Natural killer cell (primary cell): ENCODE results near the gene PTOV1. TPM values are rescaled to one million over a fixed set of nuclear protein-coding genes. Genes with fewer than 3 reads are reported as not detected.

Experiments used
- ATAC-seq, 3 donors: fragments of 150-1000 bp in 2 of 3; fragments of 200-7000 bp in 1 of 3; cut with Tn5 transposase; 1 replicate in 1 of 3; 2 replicates in 2 of 3; pipeline ENCODE4 v1.10.0; 2021; ENCODE audit warnings: mild to moderate bottlenecking in 2 of 3, moderate library complexity in 2 of 3
- DNase-seq, 2 donors: peaks; one replicate each; pipeline versions ENCODE4 v3.0.0 to v3.0.0-alpha.2; 2013 to 2021; ENCODE audit warnings: mixed read lengths in 1 of 2
- H3K27ac ChIP-seq: one replicate; pipeline ENCODE4 v1.5.1; 2013; ENCODE audit warnings: mild to moderate bottlenecking, low read length
- H3K27me3 ChIP-seq: one replicate; pipeline ENCODE4 v1.6.1; 2013; ENCODE audit warnings: low read length; ENCODE audit not compliant: control insufficient read depth, insufficient read depth
- H3K36me3 ChIP-seq: one replicate; pipeline ENCODE4 v1.6.1; 2013; ENCODE audit warnings: low read length; ENCODE audit not compliant: control insufficient read depth, insufficient read depth
- H3K4me1 ChIP-seq: one replicate; pipeline ENCODE4 v1.6.1; 2013; ENCODE audit warnings: low read length; ENCODE audit not compliant: control insufficient read depth, insufficient read depth
- H3K4me3 ChIP-seq: one replicate; pipeline ENCODE4 v1.5.1; 2013; ENCODE audit warnings: low read length
- H3K9me3 ChIP-seq: one replicate; pipeline ENCODE4 v1.6.1; 2013; ENCODE audit warnings: low read length; ENCODE audit not compliant: control insufficient read depth, insufficient read depth
- H3K27ac Mint-ChIP-seq, 2 donors: one replicate each; pipeline ENCODE4 v1.8.0; 2022; ENCODE audit warnings: mild to moderate bottlenecking in 2 of 2, mixed read lengths in 2 of 2, moderate library complexity in 1 of 2
- H3K27me3 Mint-ChIP-seq, 2 donors: one replicate each; pipeline ENCODE4 v1.8.0; 2022; ENCODE audit warnings: low read depth in 2 of 2, mixed read lengths in 2 of 2
- H3K36me3 Mint-ChIP-seq: one replicate; pipeline ENCODE4 v1.8.0; 2022; ENCODE audit warnings: mixed read lengths
- H3K4me1 Mint-ChIP-seq, 2 donors: one replicate each; pipeline ENCODE4 v1.8.0; 2022; ENCODE audit warnings: mixed read lengths in 2 of 2
- H3K4me3 Mint-ChIP-seq: one replicate; pipeline ENCODE4 v1.8.0; 2022; ENCODE audit warnings: mild to moderate bottlenecking, moderate library complexity, mixed read lengths
- H3K9me3 Mint-ChIP-seq, 2 donors: one replicate each; pipeline ENCODE4 v1.8.0; 2022; ENCODE audit warnings: mixed read lengths in 2 of 2
- CTCF ChIP-seq: fragments of 200-600 bp; IDR thresholded peaks from one replicate; pipeline ENCODE4 v1.8.0; 2022; ENCODE audit warnings: antibody characterized with exemption
- WGBS: methylation state at CpG from one replicate; pipeline ENCODE4 v1.1.7; 2013; ENCODE audit warnings: missing lambda C conversion rate; ENCODE audit not compliant: insufficient coverage; 5-methylcytosine and 5-hydroxymethylcytosine counted together
- intact Hi-C: fragments of 100-400 bp; cut with micrococcal nuclease; formaldehyde crosslinking; loops from one replicate; pipeline ENCODE4 v1.14.2; 2022
- total RNA-seq, 4 donors: library from RNA; stranded (reverse); fragments of 120-200 nt in 1 of 4; gene quantifications; one replicate each; pipeline versions ENCODE4 v1.2.3 to v1.2.4, GENCODE V29; 2013 to 2022

The PTOV1 gene
- total RNA-seq, 3 donors from 2014 or later (not counting 1 experiment from before 2014, with no cell fraction given) = 116 to 132 (median 128) TPM

- Histone ChIP-seq H3K27me3 (no peaks in the 10 kb centered on the region), H3K27ac (no peak overlapping the region), H3K9me3 (no peaks in the 10 kb centered on the region), H3K4me1 (peaks cover 38% of the 10 kb centered on the region), H3K36me3 (peaks cover 2% of the 10 kb centered on the region), H3K4me3 (no peak overlapping the region)
- no peak for TF ChIP-seq CTCF
- H3K4me1 Mint-ChIP-seq = peaks cover 13 to 26% of the 10 kb centered on the region in 2 donors
- ATAC-seq (no peak), DNase-seq (no peak)
- no peak overlapping the region for H3K4me3 Mint-ChIP-seq
- no peaks in the 10 kb centered on the region for H3K27me3 Mint-ChIP-seq
- no peak overlapping the region for H3K27ac Mint-ChIP-seq
- intact Hi-C loops = no loop called here
- no peaks in the 10 kb centered on the region for H3K36me3 Mint-ChIP-seq
- 95% methylated on average over 29 of the region's 29 CpGs for WGBS
- H3K9me3 Mint-ChIP-seq = no peaks in the 10 kb centered on the region
Measured at GRCh38 chr19:49873129-49873521, 22.2 kb downstream of the PTOV1 start.

GRCh38 chr19:49873834-49874233, 22.9 kb downstream of the PTOV1 start:
- intact Hi-C loops = no loop called here
- TF ChIP-seq CTCF = no peak
- Histone ChIP-seq H3K36me3 (peaks cover 2% of the 10 kb centered on the region), H3K27me3 (no peaks in the 10 kb centered on the region), H3K4me1 (peaks cover 38% of the 10 kb centered on the region), H3K4me3 (no peak overlapping the region), H3K27ac (no peak overlapping the region), H3K9me3 (no peaks in the 10 kb centered on the region)
- WGBS = 93% methylated on average over 10 of the region's 10 CpGs
- ATAC-seq (no peak), DNase-seq (no peak)
- no peaks in the 10 kb centered on the region for H3K9me3 Mint-ChIP-seq
- H3K4me1 Mint-ChIP-seq = peaks cover 20 to 34% of the 10 kb centered on the region in 2 donors
- no peaks in the 10 kb centered on the region for H3K36me3 Mint-ChIP-seq
- H3K27ac Mint-ChIP-seq = no peak overlapping the region
- H3K27me3 Mint-ChIP-seq = no peaks in the 10 kb centered on the region
- no peak overlapping the region for H3K4me3 Mint-ChIP-seq

GRCh38 chr19:49874503-49875157, 23.7 kb downstream of the PTOV1 start:
- DNase-seq (no peak), ATAC-seq (no peak)
- intact Hi-C loops = loop anchor here (5.0 kb wide), 1 partner anchor 387 kb away; the partner anchor contains the start of gene RPL13A
- Mint-ChIP-seq H3K27me3 (no peaks in the 10 kb centered on the region), H3K27ac (no peak overlapping the region), H3K4me3 (no peak overlapping the region), H3K4me1 (peaks cover 22 to 36% of the 10 kb centered on the region in 2 donors), H3K36me3 (no peaks in the 10 kb centered on the region), H3K9me3 (no peaks in the 10 kb centered on the region)
- Histone ChIP-seq H3K4me1 (peaks cover 33% of the 10 kb centered on the region), H3K36me3 (peaks cover 5% of the 10 kb centered on the region), H3K4me3 (no peak overlapping the region), H3K27me3 (no peaks in the 10 kb centered on the region), H3K27ac (no peak overlapping the region), H3K9me3 (no peaks in the 10 kb centered on the region)
- WGBS = 94% methylated on average over 11 of the region's 11 CpGs
- TF ChIP-seq CTCF = no peak

GRCh38 chr19:49875177-49875576, 24.2 kb downstream of the PTOV1 start:
- peaks cover 8% of the 10 kb centered on the region for H3K36me3 ChIP-seq
- Mint-ChIP-seq H3K9me3 (no peaks in the 10 kb centered on the region), H3K27ac (no peak overlapping the region), H3K36me3 (no peaks in the 10 kb centered on the region), H3K27me3 (no peaks in the 10 kb centered on the region), H3K4me3 (no peak overlapping the region), H3K4me1 (peaks cover 22 to 33% of the 10 kb centered on the region in 2 donors)
- H3K27me3 ChIP-seq = no peaks in the 10 kb centered on the region
- H3K4me3 ChIP-seq = no peak overlapping the region
- TF ChIP-seq CTCF = no peak
- no peaks in the 10 kb centered on the region for H3K9me3 ChIP-seq
- 90% methylated on average over 4 of the region's 4 CpGs for whole genome bisulfite sequencing
- no peak overlapping the region for H3K27ac ChIP-seq
- intact Hi-C loops = loop anchor here (5.0 kb wide), 1 partner anchor 388 kb away; the partner anchor contains the start of gene RPL13A
- DNase-seq = no peak
- no peak for ATAC-seq
- H3K4me1 ChIP-seq = peaks cover 30% of the 10 kb centered on the region
